Fibroblast of the aortic adventitia (primary cell): ENCODE measurements around the gene TENM4. TPM values are rescaled to one million over a fixed set of nuclear protein-coding genes. Genes with fewer than 3 reads are reported as not detected.
A peak's percentile ranks its signal among the peaks of the same experiment; 100 is the strongest.

Experiments used
- DNase-seq: peaks from one replicate; pipeline ENCODE4 v3.0.0-alpha.2; 2010; ENCODE audit warnings: low read depth
- H3K4me3 ChIP-seq: 2 replicates; pipeline ENCODE4 v1.5.1; 2011; ENCODE audit warnings: low read depth, mild to moderate bottlenecking, control low read depth, low read length, moderate library complexity
- total RNA-seq: library from RNA; depleted of rRNA; stranded (reverse); fragments of >200 nt; gene quantifications from 2 replicates; pipeline ENCODE4 v1.2.3, GENCODE V29; 2012; ENCODE audit warnings: low replicate concordance
- TF ChIP-seq, protein P1 (sequence below): IDR thresholded peaks from 2 replicates; pipeline ENCODE4 v1.5.1; 2011; ENCODE audit warnings: mild to moderate bottlenecking, low read length, control low read depth, inconsistent platforms; ENCODE audit not compliant: insufficient read depth

Gene TENM4
- total RNA-seq, 1 donor: 113 TPM

DNA sequence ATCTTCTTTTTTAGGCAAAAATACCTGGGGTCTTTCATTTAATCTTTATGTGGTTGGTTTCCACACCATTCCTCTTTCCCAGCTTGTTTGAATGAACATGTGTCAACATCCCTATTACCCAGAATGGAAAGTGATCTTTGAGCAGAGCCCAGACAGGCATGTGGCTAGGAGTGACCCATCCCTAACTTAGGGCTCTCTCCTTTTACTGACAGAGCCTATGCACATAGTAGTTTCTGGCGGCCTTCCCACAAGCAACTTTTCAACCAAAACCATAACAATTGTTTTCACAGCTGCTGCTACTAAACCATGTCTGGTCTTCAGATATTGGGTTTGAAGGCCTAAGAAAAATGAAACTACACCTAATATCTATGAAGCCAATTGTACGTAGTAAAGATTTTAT lies 107.5 kb downstream of the TENM4 start:
- TF ChIP-seq, protein P1, sequence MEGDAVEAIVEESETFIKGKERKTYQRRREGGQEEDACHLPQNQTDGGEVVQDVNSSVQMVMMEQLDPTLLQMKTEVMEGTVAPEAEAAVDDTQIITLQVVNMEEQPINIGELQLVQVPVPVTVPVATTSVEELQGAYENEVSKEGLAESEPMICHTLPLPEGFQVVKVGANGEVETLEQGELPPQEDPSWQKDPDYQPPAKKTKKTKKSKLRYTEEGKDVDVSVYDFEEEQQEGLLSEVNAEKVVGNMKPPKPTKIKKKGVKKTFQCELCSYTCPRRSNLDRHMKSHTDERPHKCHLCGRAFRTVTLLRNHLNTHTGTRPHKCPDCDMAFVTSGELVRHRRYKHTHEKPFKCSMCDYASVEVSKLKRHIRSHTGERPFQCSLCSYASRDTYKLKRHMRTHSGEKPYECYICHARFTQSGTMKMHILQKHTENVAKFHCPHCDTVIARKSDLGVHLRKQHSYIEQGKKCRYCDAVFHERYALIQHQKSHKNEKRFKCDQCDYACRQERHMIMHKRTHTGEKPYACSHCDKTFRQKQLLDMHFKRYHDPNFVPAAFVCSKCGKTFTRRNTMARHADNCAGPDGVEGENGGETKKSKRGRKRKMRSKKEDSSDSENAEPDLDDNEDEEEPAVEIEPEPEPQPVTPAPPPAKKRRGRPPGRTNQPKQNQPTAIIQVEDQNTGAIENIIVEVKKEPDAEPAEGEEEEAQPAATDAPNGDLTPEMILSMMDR: no peak
- no peak for DNase-seq
- H3K4me3 ChIP-seq: no peak overlapping the region

DNA sequence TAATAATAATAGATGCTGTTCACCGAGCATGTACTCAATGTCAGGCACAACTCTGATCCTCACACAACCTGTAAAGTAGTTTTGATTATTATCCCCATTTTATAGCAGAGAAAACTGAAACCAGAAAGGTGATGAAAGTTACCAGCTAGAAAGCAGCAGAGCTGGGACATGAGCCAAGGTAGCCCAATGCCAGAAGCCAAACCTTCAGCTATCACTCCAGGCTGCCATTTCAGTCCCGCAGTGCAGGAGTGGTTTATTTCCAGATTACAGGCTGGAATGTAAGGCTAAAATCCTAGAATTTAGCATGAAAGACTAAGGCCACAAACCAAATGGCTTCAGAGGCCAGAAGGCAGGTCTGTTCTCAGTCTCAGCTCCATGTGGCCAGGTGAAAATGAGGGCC lies 108.8 kb downstream of the TENM4 start:
- TF ChIP-seq, protein P1: no peak
- H3K4me3 ChIP-seq: no peak overlapping the region
- DNase-seq: peak; percentile 57

DNA sequence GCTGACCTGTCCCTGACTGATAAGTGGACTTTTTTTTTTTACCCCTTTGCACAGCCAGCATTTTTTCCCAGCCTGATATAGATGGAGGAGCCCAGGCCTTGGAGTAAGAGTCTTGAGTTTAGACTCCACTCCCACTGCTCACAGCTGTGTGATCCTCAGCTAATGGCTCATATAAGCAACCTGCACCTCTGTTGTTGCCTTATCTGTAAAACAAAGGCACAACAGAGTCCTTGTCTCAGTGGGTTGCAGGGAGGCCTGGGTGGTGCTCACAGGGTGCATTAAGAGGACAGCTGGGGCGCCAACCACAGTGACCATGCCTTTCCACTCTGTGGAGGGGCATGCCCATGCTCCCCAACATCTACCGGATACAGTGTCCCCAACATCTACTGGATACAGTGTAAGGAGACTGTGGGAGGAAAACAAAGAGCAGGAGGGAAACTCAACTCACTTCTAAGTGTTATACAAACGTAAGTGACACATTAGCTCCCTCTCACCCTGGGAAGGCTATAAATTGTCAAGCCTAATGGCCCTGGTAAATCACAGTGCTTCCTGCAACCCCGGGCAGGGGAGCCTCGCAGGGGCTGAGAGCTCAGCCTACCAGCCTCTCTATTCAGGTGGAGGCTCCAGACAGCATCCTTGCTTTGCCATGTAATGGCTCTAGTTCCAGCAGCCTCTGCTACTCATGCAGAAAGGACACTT lies 109.5 kb downstream of the TENM4 start:
- no peak for DNase-seq
- no peak overlapping the region for H3K4me3 ChIP-seq
- TF ChIP-seq, protein P1: no peak

- H3K4me3 ChIP-seq: no peak overlapping the region
- no peak for DNase-seq
- TF ChIP-seq, protein P1: no peak
Observed at GRCh38 chr11:79330651-79331050, 110.2 kb downstream of the TENM4 start.

DNA sequence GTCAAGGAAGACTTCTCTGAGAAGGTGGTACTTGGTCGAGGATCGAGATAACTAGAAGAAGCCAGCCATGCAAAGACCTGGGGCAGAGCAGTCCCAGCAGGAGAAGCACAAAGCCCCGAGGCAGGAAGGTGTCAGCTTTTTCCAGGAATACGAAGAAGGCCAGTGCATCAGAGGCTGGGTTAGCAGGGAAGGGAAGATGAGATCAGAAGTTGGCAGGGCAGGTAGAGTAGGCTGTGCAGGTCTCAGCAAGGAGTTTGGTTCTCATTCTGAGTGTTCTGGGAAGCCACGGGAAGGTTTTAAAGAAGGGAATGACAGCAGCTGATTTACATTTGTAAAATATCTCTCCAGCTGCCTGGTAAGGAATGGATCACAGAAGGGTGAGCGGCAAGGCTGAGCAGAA lies 111.3 kb downstream of the TENM4 start:
- TF ChIP-seq, protein P1: no peak
- no peak for DNase-seq

GRCh38 chr11:79328402-79328801 lies 112.4 kb downstream of the TENM4 start:
- DNase-seq: no peak
- no peak overlapping the region for H3K4me3 ChIP-seq
- TF ChIP-seq, protein P1: no peak

More for the DNA sequence above, 111.3 kb downstream of the TENM4 start:
- H3K4me3 ChIP-seq: no peak overlapping the region

DNA sequence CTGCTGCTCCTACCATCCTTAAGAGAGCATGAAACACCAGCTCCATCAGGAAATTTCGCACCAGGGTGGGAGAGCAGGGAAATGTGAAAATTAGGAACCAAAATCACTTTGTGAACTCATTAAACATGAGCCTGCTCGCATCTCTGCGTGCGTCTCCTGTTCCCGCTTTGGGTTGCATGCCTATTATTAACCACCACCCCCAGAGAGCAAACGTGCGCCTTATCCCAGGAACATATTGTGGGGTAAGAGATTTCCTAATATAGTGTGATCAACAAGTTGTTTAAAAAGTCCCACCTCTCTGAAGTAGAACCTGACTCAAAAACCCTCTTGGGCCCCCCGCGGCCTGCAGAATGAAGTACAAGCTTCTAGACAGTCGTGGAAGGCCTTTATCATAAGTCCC lies 115.0 kb downstream of the TENM4 start:
- no peak overlapping the region for H3K4me3 ChIP-seq
- TF ChIP-seq, protein P1: no peak
- no peak for DNase-seq
